Measurements from ENCODE around the gene PTPRD.

Gene PTPRD

DNA sequence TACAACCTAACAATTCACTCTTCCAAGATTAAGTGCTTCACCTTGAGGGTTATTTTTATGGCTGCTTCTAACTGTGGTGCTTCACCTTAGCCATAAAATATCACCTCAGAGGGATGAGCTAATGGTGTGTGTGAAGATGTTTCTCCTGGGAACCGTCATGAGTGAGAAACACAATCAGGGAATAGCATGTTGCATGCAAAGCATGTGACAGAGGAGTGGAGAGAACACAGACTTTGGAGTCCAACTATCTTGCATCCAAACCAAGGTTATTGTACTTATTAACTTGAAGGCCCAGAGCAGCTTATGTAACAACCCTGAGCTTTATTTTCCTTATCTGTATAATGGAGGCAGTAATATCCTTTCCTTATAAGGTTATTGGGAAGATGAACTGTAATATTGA, 1724.2 kb downstream of the PTPRD start:
- no peak overlapping the region for H3K4me3 ChIP-seq (ENCODE audit: low read depth, low read length)
- no peak for TF ChIP-seq CTCF (IDR thresholded peaks at IDR 0.05; ENCODE audit: low read depth, low read length, missing control alignments)
- in situ Hi-C loops (cut with HindIII; ENCODE audit: low sequenced_read_pairs), result no loop called here
- DNase-seq (ENCODE audit: low read depth), result no peak

- no peak overlapping the region for H3K4me3 ChIP-seq (ENCODE audit: low read depth, low read length)
- TF ChIP-seq CTCF (IDR thresholded peaks at IDR 0.05; ENCODE audit: low read depth, low read length, missing control alignments), result no peak
- in situ Hi-C loops (cut with HindIII; ENCODE audit: low sequenced_read_pairs), result no loop called here
- DNase-seq (ENCODE audit: low read depth), result no peak
These were observed 1725.4 kb downstream of the PTPRD start for GRCh38 chr9:8887369-8887768.

GRCh38 chr9:8883321-8883720, 1729.5 kb downstream of the PTPRD start:
- no peak for DNase-seq (ENCODE audit: low read depth)
- in situ Hi-C loops (cut with HindIII; ENCODE audit: low sequenced_read_pairs), result no loop called here
- H3K4me3 ChIP-seq (ENCODE audit: low read depth, low read length), result no peak overlapping the region

DNA sequence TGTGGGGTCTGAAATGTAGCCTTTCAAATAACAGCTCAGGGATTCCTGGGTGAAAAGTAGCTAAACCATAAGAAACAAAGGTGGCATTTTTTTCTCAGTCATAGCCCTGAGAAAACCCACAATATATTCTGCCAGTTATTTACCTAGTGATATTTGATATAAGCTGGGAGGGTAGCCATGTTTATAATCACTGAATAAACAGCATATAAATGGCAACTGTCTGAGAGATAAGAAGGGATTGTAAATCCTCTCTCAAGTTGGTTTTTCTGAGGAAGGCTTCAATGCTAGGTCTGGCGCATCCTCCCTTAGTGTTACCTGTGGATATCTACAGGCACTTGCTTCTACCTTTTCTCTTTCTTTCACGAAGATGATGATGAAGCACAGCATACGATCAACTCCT, 1732.7 kb downstream of the PTPRD start:
- DNase-seq (ENCODE audit: low read depth), result no peak
- TF ChIP-seq CTCF (IDR thresholded peaks at IDR 0.05; ENCODE audit: low read depth, low read length, missing control alignments), result no peak
- no peak overlapping the region for H3K4me3 ChIP-seq (ENCODE audit: low read depth, low read length)
- in situ Hi-C loops (cut with HindIII; ENCODE audit: low sequenced_read_pairs), result no loop called here

More at GRCh38 chr9:8883321-8883720, 1729.5 kb downstream of the PTPRD start:
- no peak for TF ChIP-seq CTCF (IDR thresholded peaks at IDR 0.05; ENCODE audit: low read depth, low read length, missing control alignments)

DNA sequence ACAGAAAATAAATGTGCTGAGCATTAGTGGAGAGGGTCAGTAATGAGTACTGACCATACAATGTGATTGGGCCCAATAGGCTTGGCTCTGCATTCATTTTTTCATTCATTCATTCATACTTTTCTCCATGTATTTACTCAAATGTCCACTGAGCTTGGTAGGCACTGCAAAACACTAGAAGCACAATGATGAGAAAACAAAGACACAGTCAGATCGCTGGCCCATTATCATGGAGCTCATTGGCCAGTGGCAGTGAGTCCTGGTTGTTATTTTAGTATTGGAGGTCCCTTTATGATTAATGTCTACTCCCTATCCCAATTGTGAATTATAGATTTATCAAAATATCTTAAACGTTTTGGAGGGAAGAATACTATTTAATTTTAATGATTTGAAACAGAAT, 1733.5 kb downstream of the PTPRD start:
- TF ChIP-seq CTCF (IDR thresholded peaks at IDR 0.05; ENCODE audit: low read depth, low read length, missing control alignments), result no peak
- in situ Hi-C loops (cut with HindIII; ENCODE audit: low sequenced_read_pairs), result no loop called here
- DNase-seq (ENCODE audit: low read depth), result no peak
- H3K4me3 ChIP-seq (ENCODE audit: low read depth, low read length), result no peak overlapping the region

GRCh38 chr9:8877753-8878494, 1734.9 kb downstream of the PTPRD start:
- TF ChIP-seq CTCF (IDR thresholded peaks at IDR 0.05; ENCODE audit: low read depth, low read length, missing control alignments), result no peak
- in situ Hi-C loops (cut with HindIII; ENCODE audit: low sequenced_read_pairs), result no loop called here

More at GRCh38 chr9:8877753-8878494, 1734.9 kb downstream of the PTPRD start:
- DNase-seq (ENCODE audit: low read depth), result no peak
- no peak overlapping the region for H3K4me3 ChIP-seq (ENCODE audit: low read depth, low read length)
